ENCODE results near the gene ZRANB3.
"Not testable (repeated sequence)": the region's sequence is repeated elsewhere in the genome, so short reads cannot be mapped to it uniquely, and the experiment has no call there.

ZRANB3 gene

DNA sequence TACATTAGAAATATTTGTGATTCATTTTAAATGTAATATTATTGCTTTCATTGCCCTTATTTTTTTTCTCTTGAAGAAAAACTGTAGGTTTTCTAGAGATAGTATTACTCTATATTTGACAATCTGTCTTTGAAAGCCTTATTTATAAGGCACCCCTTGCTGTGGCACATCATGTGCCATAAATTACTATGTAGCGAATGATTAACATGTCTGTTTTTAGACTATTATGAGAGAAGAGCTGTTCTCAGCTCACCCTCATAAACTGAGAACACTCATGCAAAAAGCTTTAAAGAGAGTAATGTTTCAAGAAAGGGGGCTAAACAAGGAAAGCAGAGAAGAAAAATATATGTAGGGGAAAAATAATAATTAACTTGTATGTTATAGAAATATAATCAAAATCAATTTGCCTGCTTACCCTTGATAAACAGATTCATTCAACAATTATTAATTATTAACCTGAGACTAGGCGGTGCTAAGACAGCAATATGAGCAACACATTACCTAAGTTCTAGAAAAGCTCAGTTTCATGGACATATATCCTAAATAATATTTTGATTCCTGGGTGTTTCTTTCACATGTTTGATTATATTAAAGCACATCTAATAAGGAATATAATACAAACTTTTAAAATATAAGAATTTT lies 409.9 kb downstream of the ZRANB3 start:
- ATAC-seq = no peak

DNA sequence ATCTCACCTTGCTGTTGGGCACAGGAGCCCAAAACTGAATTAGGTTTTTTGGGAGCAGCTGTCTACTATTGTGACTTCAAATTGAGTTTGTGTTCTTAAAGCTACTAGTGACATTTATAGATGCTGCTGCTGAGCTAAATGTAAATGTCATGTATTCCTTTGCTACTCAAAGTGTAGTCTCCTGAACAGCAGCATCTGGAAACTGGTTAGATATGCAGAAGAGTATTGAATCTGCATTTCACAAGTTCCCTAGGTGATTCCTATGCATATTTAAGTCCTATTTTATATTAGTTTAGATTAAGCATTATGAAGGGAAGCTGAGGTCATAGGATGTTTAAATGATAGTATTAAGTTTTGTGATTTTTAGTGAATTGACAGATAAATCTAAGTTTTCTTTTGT lies 411.4 kb downstream of the ZRANB3 start:
- no peak for ATAC-seq

DNA sequence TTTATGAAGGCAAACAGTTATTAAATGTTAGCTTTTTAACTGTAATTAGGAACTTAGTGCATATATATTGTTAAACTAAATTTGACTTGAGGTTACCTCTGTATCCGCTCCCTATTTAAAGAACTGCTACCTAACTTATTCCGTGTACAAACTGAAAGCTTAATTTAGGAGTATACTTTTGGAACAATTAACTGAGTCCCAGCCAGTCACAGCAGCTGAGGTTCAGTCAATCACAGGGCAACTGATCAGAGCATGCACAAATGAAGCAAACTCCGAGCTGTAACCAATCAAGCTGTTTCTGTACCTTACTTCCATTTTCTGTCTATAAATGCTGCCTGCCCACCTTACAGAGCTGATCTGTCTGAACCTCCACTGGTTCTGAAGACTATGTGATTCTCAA lies 417.7 kb downstream of the ZRANB3 start:
- no peak for ATAC-seq

DNA sequence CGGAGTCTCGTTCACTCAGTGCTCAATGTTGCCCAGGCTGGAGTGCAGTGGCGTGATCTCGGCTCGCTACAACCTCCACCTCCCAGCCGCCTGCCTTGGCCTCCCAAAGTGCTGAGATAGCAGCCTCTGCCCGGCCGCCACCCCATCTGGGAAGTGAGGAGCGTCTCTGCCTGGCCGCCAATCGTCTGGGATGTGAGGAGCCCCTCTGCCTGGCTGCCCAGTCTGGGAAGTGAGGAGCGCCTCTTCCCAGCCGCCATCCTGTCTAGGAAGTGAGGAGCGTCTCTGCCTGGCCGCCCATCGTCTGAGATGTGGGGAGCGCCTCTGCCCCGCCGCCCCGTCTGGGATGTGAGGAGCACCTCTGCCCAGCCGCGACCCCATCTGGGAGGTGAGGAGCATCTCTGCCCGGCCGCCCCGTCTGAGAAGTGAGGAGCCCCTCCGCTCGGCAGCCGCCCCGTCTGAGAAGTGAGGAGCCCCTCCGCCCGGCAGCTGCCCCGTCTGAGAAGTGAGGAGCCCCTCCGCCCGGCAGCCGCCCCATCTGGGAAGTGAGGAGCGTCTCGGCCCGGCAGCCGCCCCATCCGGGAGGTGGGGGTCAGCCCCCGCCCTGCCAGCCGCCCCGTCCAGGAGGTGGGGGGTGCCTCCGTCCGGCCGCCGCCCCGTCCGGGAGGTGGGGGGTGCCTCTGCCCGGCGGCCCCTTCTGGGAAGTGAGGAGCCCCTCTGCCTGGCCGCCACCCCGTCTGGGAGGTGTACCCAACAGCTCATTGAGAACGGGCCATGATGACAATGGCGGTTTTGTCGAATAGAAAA lies 425.3 kb downstream of the ZRANB3 start:
- not testable (repeated sequence) for ATAC-seq

DNA sequence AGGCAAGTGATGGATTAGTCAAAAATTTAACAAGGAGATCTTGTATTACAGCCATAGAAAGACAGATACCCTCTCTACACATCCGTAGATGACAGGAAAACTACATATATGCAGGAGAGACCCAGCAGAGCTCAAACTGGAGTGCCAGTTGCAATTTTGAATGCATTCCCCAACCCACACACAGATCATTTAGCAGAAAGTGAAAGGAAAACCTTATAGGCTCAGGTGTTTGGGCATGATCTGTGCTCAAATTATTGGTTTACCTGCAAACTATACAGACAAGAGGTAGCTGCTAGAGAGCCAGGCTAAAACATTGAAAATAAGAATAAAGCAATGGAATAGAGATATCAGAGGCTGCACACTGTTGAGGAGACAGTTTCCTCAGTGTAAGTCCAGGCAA lies 427.2 kb downstream of the ZRANB3 start:
- ATAC-seq = no peak

DNA sequence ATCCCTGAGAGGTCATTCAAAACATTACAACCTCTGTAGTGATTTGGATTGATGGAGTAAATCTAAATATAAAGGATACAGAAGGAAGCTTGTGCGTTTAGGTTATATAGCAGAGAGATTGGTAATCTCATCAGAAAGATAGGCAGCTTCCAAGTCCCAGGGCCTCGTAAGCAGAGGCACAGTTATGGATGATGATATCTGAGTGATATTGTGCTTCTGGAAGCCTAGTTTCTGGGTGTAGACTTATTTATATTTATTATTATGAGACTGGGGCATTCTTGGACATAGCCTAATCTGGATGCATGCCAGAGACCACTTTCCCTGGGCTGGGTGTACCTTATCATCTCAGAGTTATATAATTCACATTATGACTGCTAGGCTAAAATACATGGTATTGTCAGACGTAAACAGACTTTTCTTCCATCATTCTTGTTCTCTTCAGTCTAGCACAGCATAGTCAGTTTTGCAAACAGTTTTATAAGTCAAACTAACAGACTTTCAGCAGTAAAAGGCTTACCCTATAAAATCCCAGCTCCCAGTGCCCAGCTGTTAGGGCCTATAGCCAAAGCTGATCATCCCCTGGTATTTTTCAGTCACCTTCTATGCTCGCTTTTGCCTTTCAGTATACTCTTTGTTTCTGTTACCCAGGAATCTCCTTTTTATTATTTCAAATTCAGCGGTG lies 431.1 kb downstream of the ZRANB3 start:
- no peak for ATAC-seq

DNA sequence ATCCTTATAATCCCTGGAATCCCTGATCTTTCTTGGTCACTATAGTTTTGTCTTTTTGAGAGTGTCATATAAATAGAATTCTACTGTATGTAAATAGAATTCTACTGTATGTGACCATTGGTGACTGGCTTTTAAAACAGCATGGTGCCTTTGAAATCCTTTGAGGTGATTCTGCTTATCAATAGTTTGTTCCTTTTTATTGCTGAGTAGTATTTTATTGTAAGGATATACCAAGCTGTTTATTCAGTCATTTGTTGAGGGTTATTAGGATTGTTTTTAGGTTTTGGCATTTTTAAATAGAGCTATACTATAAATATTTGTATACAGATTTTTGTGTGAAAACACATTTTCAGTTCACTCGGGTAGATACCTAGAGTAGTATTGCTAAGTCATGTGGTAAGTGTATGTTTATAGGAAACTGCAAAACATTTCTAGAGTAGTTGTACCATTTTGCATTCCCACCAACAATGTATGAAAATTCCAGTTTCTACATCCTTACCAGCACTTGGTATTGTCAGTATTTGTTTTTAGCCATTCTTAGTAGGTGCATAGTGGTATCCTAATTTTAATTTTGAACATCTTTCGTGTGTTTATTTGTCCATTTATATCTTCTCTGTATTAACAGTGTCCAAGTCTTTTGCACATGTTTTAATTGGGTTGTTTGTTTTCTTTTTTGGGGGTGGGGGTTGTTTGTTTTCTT lies 433.3 kb downstream of the ZRANB3 start:
- ATAC-seq = no peak

DNA sequence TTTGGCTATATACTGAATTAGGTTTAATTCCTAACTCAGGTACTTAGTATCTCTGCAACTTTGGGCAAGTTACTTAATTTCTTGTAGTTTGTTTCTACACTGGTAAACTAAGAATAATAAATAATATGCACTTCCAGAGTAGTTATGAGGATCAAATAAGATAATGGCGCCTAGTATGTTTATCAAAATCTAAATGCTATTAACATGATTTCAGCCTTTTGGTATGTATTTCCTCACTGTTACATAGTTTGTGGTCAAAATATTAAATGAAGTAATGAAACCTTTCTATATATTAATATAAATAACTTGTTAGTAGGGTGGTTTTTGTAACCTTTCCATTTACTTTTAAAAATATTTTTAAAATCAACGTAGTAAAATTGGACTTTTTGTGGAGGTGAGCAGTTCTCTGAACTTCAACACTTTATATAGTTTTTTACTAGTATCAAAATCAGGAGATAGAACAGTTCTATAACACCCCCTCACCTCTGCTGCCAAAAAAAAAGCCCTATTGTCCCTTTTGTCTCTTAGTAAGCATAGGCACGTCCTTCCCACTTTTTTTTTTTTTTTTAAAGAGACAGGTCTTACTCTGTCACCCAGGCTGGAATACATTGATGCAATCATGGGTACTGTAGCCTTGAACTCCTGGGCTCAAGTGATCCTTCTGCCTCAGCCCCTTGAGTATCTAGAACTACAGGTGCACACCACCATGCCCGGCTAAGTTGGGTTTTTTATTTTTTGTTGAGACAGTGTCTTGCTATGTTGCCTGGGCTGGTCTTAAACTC lies 434.2 kb downstream of the ZRANB3 start:
- ATAC-seq = no peak

DNA sequence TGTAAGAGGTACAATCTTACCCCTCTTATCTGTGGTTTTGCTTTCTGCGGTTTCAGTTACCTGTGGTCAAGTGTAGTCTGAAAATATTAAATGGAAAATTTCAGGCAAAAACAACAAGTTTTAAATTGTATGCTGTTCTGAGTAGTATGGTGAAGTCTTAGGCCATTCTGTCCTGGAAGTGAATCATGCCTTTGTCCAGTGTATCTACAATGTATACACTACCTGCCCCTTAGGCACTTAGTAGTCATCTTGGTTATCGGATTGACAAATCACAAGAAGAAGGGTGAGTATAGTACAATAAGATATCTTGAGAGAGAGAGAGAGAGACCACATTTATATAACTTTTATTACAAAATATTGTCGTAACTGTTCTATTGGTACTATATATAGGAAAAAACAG lies 435.4 kb downstream of the ZRANB3 start:
- no peak for ATAC-seq

DNA sequence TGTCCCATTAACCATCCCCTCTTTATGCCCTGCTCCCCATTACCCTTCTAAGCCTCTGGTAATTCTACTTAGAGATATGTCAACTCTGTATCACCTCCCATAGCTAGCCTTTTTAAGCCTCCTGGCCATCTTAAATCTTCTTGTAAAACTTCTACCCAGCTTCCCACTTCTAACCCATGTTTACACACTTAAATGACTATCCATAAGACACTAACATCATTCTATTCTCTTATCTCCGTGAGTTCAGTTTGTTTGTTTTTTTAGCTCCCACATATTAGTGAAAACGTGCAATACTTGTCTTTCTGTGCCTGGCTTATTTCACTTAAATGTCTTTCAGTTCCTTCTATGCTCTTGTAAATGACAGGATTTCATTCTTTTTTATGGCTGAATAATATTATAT lies 436.5 kb downstream of the ZRANB3 start:
- no peak for ATAC-seq

DNA sequence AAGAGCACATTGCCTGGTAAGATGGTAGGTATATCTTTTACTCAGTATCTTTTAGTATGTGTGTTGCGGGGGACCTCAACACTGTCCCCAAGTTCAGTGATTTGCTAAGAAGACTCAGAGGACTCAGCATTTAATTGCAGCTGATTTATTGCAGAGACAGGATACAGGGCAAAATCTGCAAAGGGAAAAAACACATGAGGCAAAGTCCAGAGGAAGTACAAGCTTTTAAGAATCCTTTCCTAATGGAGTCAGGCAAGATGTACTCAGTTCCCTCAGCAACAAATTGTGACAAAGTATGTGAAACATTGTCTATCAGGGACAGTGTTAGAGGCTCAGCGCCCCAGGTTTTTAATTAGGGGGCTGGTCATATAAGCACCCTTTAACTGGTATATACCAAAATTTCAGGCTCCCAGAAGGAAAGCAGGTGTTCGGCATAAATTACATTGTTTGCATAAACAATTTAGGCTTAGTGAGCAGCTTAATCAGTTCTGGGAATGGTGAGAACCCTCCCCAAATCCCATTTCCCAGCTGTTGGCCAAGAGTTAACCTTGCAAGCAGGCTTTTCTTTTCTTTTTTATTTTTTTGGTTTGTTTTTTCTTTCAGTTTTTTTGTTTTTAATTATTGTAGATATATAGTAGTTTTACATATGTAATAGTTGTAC lies 437.2 kb downstream of the ZRANB3 start:
- no peak for ATAC-seq

DNA sequence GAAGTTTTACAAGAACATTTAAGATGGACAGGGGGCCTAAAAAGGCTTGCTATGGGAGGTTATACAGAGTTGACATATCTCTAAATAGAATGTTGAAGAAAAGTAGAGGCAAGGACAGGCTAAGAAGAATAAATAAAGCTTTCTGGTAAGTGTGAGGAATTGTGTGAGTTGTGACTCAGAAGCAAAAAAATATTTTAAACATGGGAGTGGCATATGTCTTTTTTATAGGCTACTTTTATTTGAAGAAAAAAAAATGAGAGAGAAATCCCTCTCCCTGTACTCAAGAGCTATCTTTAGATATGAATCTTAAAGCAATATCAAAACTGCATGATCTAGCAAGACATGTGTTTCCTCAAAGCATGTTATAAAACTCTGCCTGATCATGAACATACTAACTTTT lies 437.8 kb downstream of the ZRANB3 start:
- no peak for ATAC-seq

DNA sequence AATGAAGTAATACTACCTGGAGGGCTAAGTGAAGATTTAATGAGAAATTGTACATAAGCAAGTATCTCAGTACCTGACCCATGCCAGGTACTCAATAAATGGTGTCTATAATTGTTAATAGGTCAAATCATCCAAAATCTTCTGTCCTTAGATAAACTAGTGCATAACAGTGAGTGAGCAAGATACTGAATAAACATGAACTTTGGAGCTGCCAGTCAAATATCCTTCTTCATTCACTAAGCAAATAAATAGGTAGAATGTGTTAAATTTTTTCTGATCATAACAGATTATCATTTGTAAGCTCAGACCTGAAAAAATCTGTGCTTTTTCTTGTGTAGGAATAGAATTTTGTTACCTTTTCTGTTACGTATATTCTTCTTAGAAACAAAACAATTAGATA lies 439.3 kb downstream of the ZRANB3 start:
- no peak for ATAC-seq

DNA sequence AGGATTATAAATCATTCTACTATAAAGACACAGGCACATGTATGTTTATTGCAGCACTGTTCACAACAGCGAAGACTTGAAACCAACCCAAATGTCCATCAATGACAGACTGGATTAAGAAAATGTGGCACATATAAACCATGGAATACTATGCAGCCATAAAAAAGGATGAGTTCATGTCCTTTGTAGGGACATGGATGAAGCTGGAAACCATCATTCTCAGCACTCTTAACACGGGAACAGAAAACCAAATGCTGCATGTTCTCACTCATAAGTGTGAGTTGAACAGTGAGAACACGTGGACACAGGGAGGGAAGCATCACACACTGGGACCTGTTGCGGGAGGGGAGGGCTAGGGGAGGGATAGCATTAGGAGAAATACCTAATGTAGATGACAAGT lies 441.4 kb downstream of the ZRANB3 start:
- ATAC-seq = not testable (repeated sequence)

Data from activated CD4-positive, CD25-positive, alpha-beta regulatory T cell treated with anti-CD3 and anti-CD28 coated beads, Interleukin-2, amount 50 U/mL, for 24 hours (primary cell).